Spleen (tissue), 11 donors: Measurements from ENCODE around the gene SLC6A7. TPM values are rescaled to one million over a fixed set of nuclear protein-coding genes. Genes with fewer than 3 reads are reported as not detected.

Experiments
- DNase-seq: peaks from one replicate; pipeline ENCODE4 v3.0.0-alpha.2; 2020
- H3K27ac ChIP-seq, 8 donors: fragments of 200-600 bp; sonication (generic) in 7 of 8; 1 replicate in 4 of 8; 2 replicates in 4 of 8; pipeline versions ENCODE4 v1.5.0 to v1.8.0; 2016 to 2021; ENCODE audit warnings: inconsistent platforms in 4 of 8, mild to moderate bottlenecking in 4 of 8, moderate library complexity in 1 of 8
- H3K27me3 ChIP-seq, 7 donors: fragments of 200-600 bp; sonication (generic) in 6 of 7; replicated peaks in 1 of 7; 1 replicate in 4 of 7; 2 replicates in 3 of 7; pipeline versions ENCODE4 v1.5.0 to v1.8.0; 2016 to 2021; ENCODE audit warnings: inconsistent platforms in 3 of 7, mild to moderate bottlenecking in 1 of 7
- H3K36me3 ChIP-seq, 6 donors: fragments of 200-600 bp; sonication (generic) in 5 of 6; 1 replicate in 4 of 6; 2 replicates in 2 of 6; pipeline versions ENCODE4 v1.5.0 to v1.8.0; 2016 to 2021; ENCODE audit warnings: inconsistent platforms in 2 of 6
- H3K4me1 ChIP-seq, 6 donors: fragments of 200-600 bp; sonication (generic) in 5 of 6; 1 replicate in 3 of 6; 2 replicates in 3 of 6; pipeline versions ENCODE4 v1.5.0 to v1.8.0; 2016 to 2021; ENCODE audit warnings: inconsistent platforms in 3 of 6
- H3K4me3 ChIP-seq, 8 donors: fragments of 200-600 bp; sonication (generic) in 7 of 8; 1 replicate in 4 of 8; 2 replicates in 4 of 8; pipeline versions ENCODE4 v1.5.0 to v1.8.0; 2016 to 2021; ENCODE audit warnings: inconsistent platforms in 4 of 8, mild to moderate bottlenecking in 4 of 8, moderate library complexity in 2 of 8
- H3K9me3 ChIP-seq, 8 donors: fragments of 200-600 bp; sonication (generic) in 7 of 8; 1 replicate in 4 of 8; 2 replicates in 4 of 8; pipeline versions ENCODE4 v1.5.0 to v1.8.0; 2016 to 2021; ENCODE audit warnings: inconsistent platforms in 4 of 8
- POLR2A ChIP-seq, 3 donors: fragments of 450-650 bp; IDR thresholded peaks; one replicate each; pipeline ENCODE4 v1.5.1; 2017; ENCODE audit warnings: antibody characterized with exemption in 3 of 3, mild to moderate bottlenecking in 1 of 3
- POLR2AphosphoS5 ChIP-seq, 3 donors: sonication (generic); formaldehyde crosslinking; IDR thresholded peaks; one replicate each; pipeline ENCODE4 v1.5.1; 2017; ENCODE audit warnings: antibody characterized with exemption in 3 of 3
- WGBS, 5 donors: extraction: QIAGEN DNeasy Blood & Tissue Kit in 3 of 5; methylation state at CpG; one replicate each; pipeline versions ENCODE4 v1.1.5 to v1.1.7; 2013 to 2018; 5-methylcytosine and 5-hydroxymethylcytosine counted together
- intact Hi-C: fragments of 100-400 bp; cut with DNase I; formaldehyde crosslinking; loops from one replicate; pipeline ENCODE4 v1.15.0; 2023; ENCODE audit warnings: low total_unique reads
- polyA plus RNA-seq, 3 donors: library from polyadenylated mRNA; stranded (reverse); fragments of 200-250 nt; gene quantifications; one replicate each; pipeline ENCODE4 v1.2.1, GENCODE V29; 2013
- total RNA-seq, 7 donors: library from RNA; depleted of rRNA in 3 of 7; stranded (reverse); fragments of >200 nt in 3 of 7; fragmentation: NEBNext Ultra II Directional in 4 of 7; extraction: Animal tissue kit (Norgen Biotek cat#: 25700) in 4 of 7; gene quantifications; one replicate each; pipeline versions ENCODE4 v1.1.0 to v1.2.1, GENCODE V29; 2016 to 2021
- TF ChIP-seq, protein P1 (sequence below), 11 experiments: fragments of 200-600 bp in 7 of 11; fragments of 450-650 bp in 4 of 11; sonication (generic) in 4 of 11; IDR thresholded peaks in 8 of 11; conservative IDR thresholded peaks in 3 of 11; 1 replicate in 7 of 11; 2 replicates in 4 of 11; pipeline versions ENCODE4 v1.4.0 to v1.8.0; 2016 to 2021; ENCODE audit warnings: antibody characterized with exemption in 11 of 11, inconsistent platforms in 4 of 11, mild to moderate bottlenecking in 1 of 11
- donor health status: healthy with polysubstance abuse.
- donor health status: DM: no; HTN: no; CAD: no; lungs with moderate emphysema.
- donor health status: DM: no; HTN: no; CAD: no.
- donor health status: Bipolar disorder and iron deficiency.
- donor health status: healthy.
- donor health status: DM: no; HTN: no; CAD: no.
- donor health status: DM: yes; HTN: yes; CAD: no.

The SLC6A7 gene
- total and polyA plus RNA-seq, 10 donors = 0.03 to 0.10 TPM; not detected in 8

DNA sequence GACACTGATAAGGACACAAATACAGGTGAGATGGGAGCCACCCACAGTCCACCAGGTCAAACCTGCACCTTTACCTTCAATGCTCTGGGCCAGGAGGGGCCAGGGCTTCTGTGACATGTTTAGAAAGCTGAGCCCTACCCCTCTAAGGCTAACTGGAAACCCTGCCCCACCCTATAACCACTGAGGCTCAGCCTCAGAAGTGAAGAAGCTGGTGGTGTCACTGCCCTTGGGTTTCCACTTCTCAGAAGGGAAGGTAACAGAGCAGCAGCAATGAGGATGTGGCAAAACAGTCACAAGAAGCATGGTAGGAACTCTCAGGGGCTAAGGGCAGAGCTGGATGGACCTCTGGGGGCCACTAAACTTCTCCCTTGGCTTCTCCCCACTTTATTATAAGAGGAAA, 40.2 kb upstream of the SLC6A7 start:
- Histone ChIP-seq H3K4me3 (no peak overlapping the region), H3K27me3 (no peaks in the 10 kb centered on the region), H3K36me3 (peaks cover 0 to 3% (median 0%) of the 10 kb centered on the region in 6 donors), H3K4me1 (peaks cover 0 to 75% (median 13%) of the 10 kb centered on the region in 6 donors), H3K27ac (peak overlapping the region in 4 of 8 donors; percentile 75 to 83 (median 82)), H3K9me3 (no peaks in the 10 kb centered on the region)
- TF ChIP-seq POLR2AphosphoS5 (IDR thresholded peaks at IDR 0.05) (no peak), POLR2A (IDR thresholded peaks at IDR 0.05) (no peak)
- TF ChIP-seq, protein P1, sequence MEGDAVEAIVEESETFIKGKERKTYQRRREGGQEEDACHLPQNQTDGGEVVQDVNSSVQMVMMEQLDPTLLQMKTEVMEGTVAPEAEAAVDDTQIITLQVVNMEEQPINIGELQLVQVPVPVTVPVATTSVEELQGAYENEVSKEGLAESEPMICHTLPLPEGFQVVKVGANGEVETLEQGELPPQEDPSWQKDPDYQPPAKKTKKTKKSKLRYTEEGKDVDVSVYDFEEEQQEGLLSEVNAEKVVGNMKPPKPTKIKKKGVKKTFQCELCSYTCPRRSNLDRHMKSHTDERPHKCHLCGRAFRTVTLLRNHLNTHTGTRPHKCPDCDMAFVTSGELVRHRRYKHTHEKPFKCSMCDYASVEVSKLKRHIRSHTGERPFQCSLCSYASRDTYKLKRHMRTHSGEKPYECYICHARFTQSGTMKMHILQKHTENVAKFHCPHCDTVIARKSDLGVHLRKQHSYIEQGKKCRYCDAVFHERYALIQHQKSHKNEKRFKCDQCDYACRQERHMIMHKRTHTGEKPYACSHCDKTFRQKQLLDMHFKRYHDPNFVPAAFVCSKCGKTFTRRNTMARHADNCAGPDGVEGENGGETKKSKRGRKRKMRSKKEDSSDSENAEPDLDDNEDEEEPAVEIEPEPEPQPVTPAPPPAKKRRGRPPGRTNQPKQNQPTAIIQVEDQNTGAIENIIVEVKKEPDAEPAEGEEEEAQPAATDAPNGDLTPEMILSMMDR (IDR thresholded peaks at IDR 0.05 in 8 of 11, conservative IDR thresholded peaks at IDR 0.05 in 3 of 11) = no peak
- intact Hi-C loops = no loop called here
- DNase-seq = no peak

DNA sequence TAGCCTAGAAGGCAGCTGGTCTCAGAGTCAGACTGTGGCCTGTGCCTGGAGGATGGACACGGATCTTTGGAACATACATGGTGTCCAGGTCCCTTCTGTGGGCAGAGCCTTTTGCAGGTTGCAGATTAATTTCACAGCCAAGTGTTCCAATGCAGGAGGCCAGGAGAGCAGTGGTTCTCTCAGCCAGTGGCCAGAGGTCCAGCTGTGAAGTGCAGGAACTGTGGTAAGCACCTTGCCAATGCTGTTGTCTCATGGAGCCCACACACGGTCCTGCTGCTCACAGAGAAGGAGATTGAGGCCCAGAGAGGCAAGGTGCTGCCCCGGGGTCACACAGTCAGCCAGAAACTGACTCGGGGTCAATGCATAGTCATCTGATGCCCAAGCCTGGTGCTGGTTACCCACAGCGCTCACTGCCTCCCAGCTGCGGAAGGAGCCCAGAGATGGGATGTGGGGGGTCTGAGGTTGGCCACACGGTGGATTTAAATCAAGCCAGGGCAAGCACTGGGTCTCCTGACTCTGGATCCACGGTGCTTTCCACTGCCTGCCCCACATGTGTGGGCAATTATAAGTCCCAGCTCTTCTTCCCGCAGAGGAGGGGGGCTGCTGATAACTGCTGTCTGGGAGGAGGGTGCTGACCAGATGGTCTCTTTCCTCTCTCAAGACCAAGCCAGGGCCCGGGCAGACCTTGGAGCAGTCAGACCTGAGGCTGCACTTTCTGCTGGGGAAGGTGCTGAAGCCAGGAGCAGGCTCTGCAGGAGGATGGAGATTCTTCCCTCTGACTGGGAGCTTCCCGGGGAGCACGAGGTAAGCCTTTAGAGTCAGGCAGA, 37.0 kb upstream of the SLC6A7 start:
- Histone ChIP-seq H3K27me3 (peaks cover 0 to 19% (median 0%) of the 10 kb centered on the region in 7 donors), H3K4me3 (peak overlapping the region in 7 of 8 donors; percentile 4 to 71 (median 44)), H3K4me1 (peaks cover 6 to 64% (median 19%) of the 10 kb centered on the region in 6 donors), H3K36me3 (peaks cover 0 to 3% (median 0%) of the 10 kb centered on the region in 6 donors), H3K9me3 (no peaks in the 10 kb centered on the region), H3K27ac (peak overlapping the region in 5 of 8 donors; percentile 17 to 83 (median 82))
- intact Hi-C loops = no loop called here
- no peak for DNase-seq
- WGBS, 5 donors = 50 to 73% (median 70%) methylated on average over 8 to 12 of the region's 12 CpGs
- no peak for TF ChIP-seq POLR2A (IDR thresholded peaks at IDR 0.05)
- TF ChIP-seq, protein P1 (IDR thresholded peaks at IDR 0.05 in 8 of 11, conservative IDR thresholded peaks at IDR 0.05 in 3 of 11) = no peak
- no peak for TF ChIP-seq POLR2AphosphoS5 (IDR thresholded peaks at IDR 0.05)

DNA sequence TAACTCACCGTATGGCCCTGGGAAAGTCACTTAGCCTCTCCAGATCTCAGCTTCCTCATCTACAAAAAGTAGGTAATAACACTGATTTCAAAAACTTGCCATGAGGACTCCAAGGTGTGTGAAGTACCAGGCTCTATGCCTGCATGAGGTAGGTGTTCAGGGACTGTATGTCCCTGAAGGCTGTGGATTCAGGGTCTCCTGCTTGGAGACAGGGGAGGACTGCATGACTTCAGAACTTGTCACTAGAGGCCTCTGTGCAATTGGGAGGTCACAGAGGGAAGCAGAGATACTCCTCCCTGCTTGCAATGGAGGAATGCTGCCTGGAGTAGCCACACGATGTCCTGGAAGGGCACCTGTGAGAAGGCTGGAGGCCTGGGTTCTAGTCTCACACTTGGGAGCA, 36.4 kb upstream of the SLC6A7 start:
- intact Hi-C loops = no loop called here
- peak overlapping the region in 7 of 8 donors; percentile 17 to 83 (median 78) for H3K27ac ChIP-seq
- peak overlapping the region in 7 of 8 donors; percentile 6 to 71 (median 44) for H3K4me3 ChIP-seq
- no peak for TF ChIP-seq POLR2A (IDR thresholded peaks at IDR 0.05)
- TF ChIP-seq, protein P1 (IDR thresholded peaks at IDR 0.05 in 8 of 11, conservative IDR thresholded peaks at IDR 0.05 in 3 of 11) = no peak
- no peak for TF ChIP-seq POLR2AphosphoS5 (IDR thresholded peaks at IDR 0.05)
- no peaks in the 10 kb centered on the region for H3K9me3 ChIP-seq
- WGBS, 5 donors = 55 to 82% (median 68%) methylated on average over 1 to 2 of the region's 2 CpGs
- peaks cover 6 to 66% (median 19%) of the 10 kb centered on the region in 6 donors for H3K4me1 ChIP-seq
- DNase-seq = no peak
- peaks cover 0 to 19% (median 0%) of the 10 kb centered on the region in 7 donors for H3K27me3 ChIP-seq
- peaks cover 0 to 3% (median 0%) of the 10 kb centered on the region in 6 donors for H3K36me3 ChIP-seq

GRCh38 chr5:150153957-150154617, 35.8 kb upstream of the SLC6A7 start:
- peaks cover 0 to 19% (median 0%) of the 10 kb centered on the region in 7 donors for H3K27me3 ChIP-seq
- H3K36me3 ChIP-seq = peaks cover 0 to 3% (median 0%) of the 10 kb centered on the region in 6 donors
- H3K9me3 ChIP-seq = no peaks in the 10 kb centered on the region
- no peak for DNase-seq
- TF ChIP-seq POLR2A (IDR thresholded peaks at IDR 0.05) (no peak), POLR2AphosphoS5 (IDR thresholded peaks at IDR 0.05) (peak in 2 of 3 donors; percentile 26 to 51)
- TF ChIP-seq, protein P1 (IDR thresholded peaks at IDR 0.05 in 8 of 11, conservative IDR thresholded peaks at IDR 0.05 in 3 of 11) = no peak
- H3K27ac ChIP-seq = peak overlapping the region; percentile 19 to 83 (median 75)
- 54 to 71% (median 55%) methylated on average over 9 of the region's 9 CpGs for whole genome bisulfite sequencing, 5 donors
- H3K4me1 ChIP-seq = peaks cover 11 to 66% (median 17%) of the 10 kb centered on the region in 6 donors
- peak overlapping the region; percentile 6 to 71 (median 44) for H3K4me3 ChIP-seq
- intact Hi-C loops = no loop called here
